ENCODE results near the gene GABPB2. TPM values are rescaled to one million over a fixed set of nuclear protein-coding genes. Genes with fewer than 3 reads are reported as not detected.

The GABPB2 gene
- polyA plus RNA-seq, 1 of the 3 experiments (the other 2 are of a cell fraction), result 2.4 TPM

DNA sequence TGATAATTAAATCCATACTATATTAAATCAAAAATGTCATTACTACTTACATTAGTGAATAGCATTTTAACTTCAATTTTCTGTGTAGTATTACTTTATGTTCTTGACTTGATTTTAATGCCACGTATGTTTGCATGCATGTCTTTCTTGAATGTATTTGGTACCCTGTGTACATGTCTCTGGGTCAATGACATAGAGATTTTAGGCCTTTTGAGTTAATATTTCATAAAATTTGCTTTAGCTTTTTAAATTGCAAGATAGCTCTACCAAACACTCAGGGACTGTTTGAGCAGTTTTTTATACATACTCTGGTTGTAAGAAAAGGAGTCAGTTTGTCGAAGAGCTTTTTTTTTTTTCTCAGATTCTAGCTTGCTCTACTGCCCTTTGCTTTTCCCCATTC lies 8.9 kb upstream of the GABPB2 start:
- H3K4me2 ChIP-seq, result peak overlapping the region; percentile 91
- TF ChIP-seq RFX5 (IDR thresholded peaks at IDR 0.05; ENCODE audit: low read length) (no peak), RCOR1 (IDR thresholded peaks at IDR 0.05; ENCODE audit: low read length) (no peak), SMC3 (IDR thresholded peaks at IDR 0.05; ENCODE audit: low read depth, low read length) (no peak)
- H3K9me3 ChIP-seq, result no peaks in the 10 kb centered on the region
- CTCF ChIA-PET, result interaction anchor here (1.0 to 7.4 kb wide), 7 partner anchors 10 to 114 kb away, joined by 3 to 67 read pairs (median 4); partner anchors contain the start of genes C1orf56, GABPB2 and TMOD4
- H4K20me1 ChIP-seq (ENCODE audit: insufficient read depth), result peaks cover 46% of the 10 kb centered on the region
- H2AFZ ChIP-seq (ENCODE audit: low read depth), result no peak overlapping the region
- peaks cover 100% of the 10 kb centered on the region for H3K79me2 ChIP-seq (ENCODE audit: insufficient read depth)
- POLR2A ChIA-PET, result interaction anchor here (1.1 to 1.2 kb wide), 2 partner anchors 10 to 14 kb away, joined by 3 to 5 read pairs; partner anchors contain the start of gene C1orf56
- H3K9ac ChIP-seq, result peak overlapping the region; percentile 93
- H3K27me3 ChIP-seq (ENCODE audit: insufficient read depth), result no peaks in the 10 kb centered on the region
- peaks cover 21 to 24% of the 10 kb centered on the region in 2 experiments for H3K4me1 ChIP-seq (ENCODE audit: control insufficient read depth in 1 of 2, insufficient read depth in 2 of 2, low read depth in 1 of 2, low read length in 1 of 2)
- peak overlapping the region; percentile 79 to 81 for H3K4me3 ChIP-seq (ENCODE audit: low read depth in 2 of 2, low read length in 1 of 2)
- 24% methylated on average over 2 of the region's 2 CpGs for WGBS (ENCODE audit: low lambda C conversion rate)
- no peak for DNase-seq
- H3K27ac ChIP-seq (ENCODE audit: low read depth in 2 of 2, low read length in 1 of 2), result peak overlapping the region; percentile 99
- peaks cover 28% of the 10 kb centered on the region for H3F3A ChIP-seq (replicated peaks; ENCODE audit: insufficient read depth)
- peaks cover 1 to 17% of the 10 kb centered on the region in 2 experiments for H3K36me3 ChIP-seq (replicated peaks in 1 of 2; ENCODE audit: control insufficient read depth in 1 of 2, insufficient read depth in 2 of 2, low read length in 1 of 2)
- H3K9me2 ChIP-seq, result no peaks in the 10 kb centered on the region

DNA sequence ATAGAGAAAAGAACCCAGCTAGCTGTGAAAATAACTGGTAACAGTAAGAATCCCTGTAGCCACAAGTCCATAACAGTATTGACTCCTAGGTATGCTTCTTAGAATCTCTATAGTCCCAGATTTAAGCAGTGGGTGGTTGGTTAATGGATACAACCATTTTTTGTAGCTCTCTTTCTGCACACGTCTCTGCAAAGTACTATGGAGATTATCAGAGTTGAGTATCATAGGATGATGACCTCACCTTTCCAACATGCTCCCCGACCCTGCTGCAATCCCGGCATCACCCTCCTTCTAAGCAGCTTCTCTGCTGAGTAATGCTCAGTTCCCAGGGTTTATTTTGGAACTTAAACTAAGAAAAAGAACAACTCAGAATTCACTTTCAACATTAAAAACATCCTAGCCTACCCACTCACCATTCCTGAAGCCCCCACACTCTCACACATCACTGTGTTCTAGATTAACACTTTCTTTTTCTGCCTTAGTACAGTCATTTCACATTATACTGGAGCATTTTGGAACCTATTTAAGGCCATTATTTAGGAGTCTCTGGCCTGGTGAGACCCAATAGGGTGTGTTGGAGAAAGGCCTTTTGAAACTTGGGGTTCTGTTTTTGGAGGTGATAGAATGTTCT lies 7.7 kb upstream of the GABPB2 start:
- DNase-seq, result peak; percentile 48
- H3K27me3 ChIP-seq (ENCODE audit: insufficient read depth), result no peaks in the 10 kb centered on the region
- H3K9ac ChIP-seq, result peak overlapping the region; percentile 93
- ChIA-PET CTCF (interaction anchor here (1.0 to 7.4 kb wide), 6 partner anchors 9 to 113 kb away, joined by 3 to 67 read pairs (median 4); partner anchors contain the start of genes C1orf56, GABPB2 and TMOD4), POLR2A (interaction anchor here (1.1 to 1.2 kb wide), 2 partner anchors 9 to 15 kb away, joined by 3 to 5 read pairs; partner anchors contain the start of gene C1orf56)
- peaks cover 42% of the 10 kb centered on the region for H4K20me1 ChIP-seq (ENCODE audit: insufficient read depth)
- peaks cover 38% of the 10 kb centered on the region for H3F3A ChIP-seq (replicated peaks; ENCODE audit: insufficient read depth)
- peak overlapping the region; percentile 2 to 79; a peak in 3 of 4 replicates for H3K4me3 ChIP-seq (ENCODE audit: low read depth in 2 of 2, low read length in 1 of 2)
- H3K4me2 ChIP-seq, result peak overlapping the region; percentile 91
- 15% methylated on average over 3 of the region's 3 CpGs for WGBS (ENCODE audit: low lambda C conversion rate)
- peaks cover 100% of the 10 kb centered on the region for H3K79me2 ChIP-seq (ENCODE audit: insufficient read depth)
- peaks cover 10 to 26% of the 10 kb centered on the region in 2 experiments for H3K36me3 ChIP-seq (replicated peaks in 1 of 2; ENCODE audit: control insufficient read depth in 1 of 2, insufficient read depth in 2 of 2, low read length in 1 of 2)
- H3K27ac ChIP-seq (ENCODE audit: low read depth in 2 of 2, low read length in 1 of 2), result peak overlapping the region; percentile 67 to 99
- no peak overlapping the region for H2AFZ ChIP-seq (ENCODE audit: low read depth)
- no peaks in the 10 kb centered on the region for H3K9me3 ChIP-seq
- H3K4me1 ChIP-seq (ENCODE audit: control insufficient read depth in 1 of 2, insufficient read depth in 2 of 2, low read depth in 1 of 2, low read length in 1 of 2), result peaks cover 13 to 18% of the 10 kb centered on the region in 2 experiments
- H3K9me2 ChIP-seq, result no peaks in the 10 kb centered on the region
- TF ChIP-seq, protein P1, sequence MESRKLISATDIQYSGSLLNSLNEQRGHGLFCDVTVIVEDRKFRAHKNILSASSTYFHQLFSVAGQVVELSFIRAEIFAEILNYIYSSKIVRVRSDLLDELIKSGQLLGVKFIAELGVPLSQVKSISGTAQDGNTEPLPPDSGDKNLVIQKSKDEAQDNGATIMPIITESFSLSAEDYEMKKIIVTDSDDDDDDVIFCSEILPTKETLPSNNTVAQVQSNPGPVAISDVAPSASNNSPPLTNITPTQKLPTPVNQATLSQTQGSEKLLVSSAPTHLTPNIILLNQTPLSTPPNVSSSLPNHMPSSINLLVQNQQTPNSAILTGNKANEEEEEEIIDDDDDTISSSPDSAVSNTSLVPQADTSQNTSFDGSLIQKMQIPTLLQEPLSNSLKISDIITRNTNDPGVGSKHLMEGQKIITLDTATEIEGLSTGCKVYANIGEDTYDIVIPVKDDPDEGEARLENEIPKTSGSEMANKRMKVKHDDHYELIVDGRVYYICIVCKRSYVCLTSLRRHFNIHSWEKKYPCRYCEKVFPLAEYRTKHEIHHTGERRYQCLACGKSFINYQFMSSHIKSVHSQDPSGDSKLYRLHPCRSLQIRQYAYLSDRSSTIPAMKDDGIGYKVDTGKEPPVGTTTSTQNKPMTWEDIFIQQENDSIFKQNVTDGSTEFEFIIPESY (IDR thresholded peaks at IDR 0.05; ENCODE audit: borderline replicate concordance, low read depth), result no peak
- TF ChIP-seq RXRA (IDR thresholded peaks at IDR 0.05; ENCODE audit: borderline replicate concordance, low read depth), result no peak
- no peak for TF ChIP-seq CHD2 (IDR thresholded peaks at IDR 0.05; ENCODE audit: low read length, partially characterized antibody)
- TF ChIP-seq, protein P2, sequence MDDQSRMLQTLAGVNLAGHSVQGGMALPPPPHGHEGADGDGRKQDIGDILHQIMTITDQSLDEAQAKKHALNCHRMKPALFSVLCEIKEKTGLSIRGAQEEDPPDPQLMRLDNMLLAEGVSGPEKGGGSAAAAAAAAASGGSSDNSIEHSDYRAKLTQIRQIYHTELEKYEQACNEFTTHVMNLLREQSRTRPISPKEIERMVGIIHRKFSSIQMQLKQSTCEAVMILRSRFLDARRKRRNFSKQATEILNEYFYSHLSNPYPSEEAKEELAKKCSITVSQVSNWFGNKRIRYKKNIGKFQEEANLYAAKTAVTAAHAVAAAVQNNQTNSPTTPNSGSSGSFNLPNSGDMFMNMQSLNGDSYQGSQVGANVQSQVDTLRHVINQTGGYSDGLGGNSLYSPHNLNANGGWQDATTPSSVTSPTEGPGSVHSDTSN (IDR thresholded peaks at IDR 0.05), result no peak
- no peak for TF ChIP-seq MEF2A (IDR thresholded peaks at IDR 0.05; ENCODE audit: borderline replicate concordance, low read depth)
- TF ChIP-seq EP300 (IDR thresholded peaks at IDR 0.05; ENCODE audit: borderline replicate concordance in 1 of 2, low read depth in 1 of 2, low read length in 1 of 2), result no peak
- no peak for TF ChIP-seq SMC3 (IDR thresholded peaks at IDR 0.05; ENCODE audit: low read depth, low read length)
- no peak for TF ChIP-seq RAD21 (IDR thresholded peaks at IDR 0.05; ENCODE audit: low read length)
- no peak for TF ChIP-seq GATA2 (CRISPR knock-in tag; IDR thresholded peaks at IDR 0.05)
- no peak for TF ChIP-seq ELF1 (IDR thresholded peaks at IDR 0.05)
- TF ChIP-seq GABPA (IDR thresholded peaks at IDR 0.05; ENCODE audit: low read depth), result no peak
- TF ChIP-seq RFX5 (IDR thresholded peaks at IDR 0.05; ENCODE audit: low read length), result no peak
- TF ChIP-seq, protein P3, sequence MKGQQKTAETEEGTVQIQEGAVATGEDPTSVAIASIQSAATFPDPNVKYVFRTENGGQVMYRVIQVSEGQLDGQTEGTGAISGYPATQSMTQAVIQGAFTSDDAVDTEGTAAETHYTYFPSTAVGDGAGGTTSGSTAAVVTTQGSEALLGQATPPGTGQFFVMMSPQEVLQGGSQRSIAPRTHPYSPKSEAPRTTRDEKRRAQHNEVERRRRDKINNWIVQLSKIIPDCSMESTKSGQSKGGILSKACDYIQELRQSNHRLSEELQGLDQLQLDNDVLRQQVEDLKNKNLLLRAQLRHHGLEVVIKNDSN (IDR thresholded peaks at IDR 0.05; ENCODE audit: borderline replicate concordance, low read depth), result no peak
- TF ChIP-seq EZH2phosphoT487 (IDR thresholded peaks at IDR 0.05; ENCODE audit: borderline replicate concordance, low read depth), result no peak
- TF ChIP-seq, protein P4, sequence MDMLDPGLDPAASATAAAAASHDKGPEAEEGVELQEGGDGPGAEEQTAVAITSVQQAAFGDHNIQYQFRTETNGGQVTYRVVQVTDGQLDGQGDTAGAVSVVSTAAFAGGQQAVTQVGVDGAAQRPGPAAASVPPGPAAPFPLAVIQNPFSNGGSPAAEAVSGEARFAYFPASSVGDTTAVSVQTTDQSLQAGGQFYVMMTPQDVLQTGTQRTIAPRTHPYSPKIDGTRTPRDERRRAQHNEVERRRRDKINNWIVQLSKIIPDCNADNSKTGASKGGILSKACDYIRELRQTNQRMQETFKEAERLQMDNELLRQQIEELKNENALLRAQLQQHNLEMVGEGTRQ (IDR thresholded peaks at IDR 0.05; ENCODE audit: borderline replicate concordance, low read depth, low read length), result no peak
- TF ChIP-seq TCF12 (IDR thresholded peaks at IDR 0.05), result peak; percentile 34; the same call in 1 of the 2 replicates
- TF ChIP-seq NFIC (IDR thresholded peaks at IDR 0.05; ENCODE audit: borderline replicate concordance), result peak; percentile 5; the same call in 1 of the 2 replicates
- no peak for TF ChIP-seq NRF1 (IDR thresholded peaks at IDR 0.05; ENCODE audit: low read depth, low read length)
- TF ChIP-seq MXI1 (IDR thresholded peaks at IDR 0.05; ENCODE audit: low read depth, low read length), result no peak
- TF ChIP-seq FOXJ3 (CRISPR knock-in tag; IDR thresholded peaks at IDR 0.05), result no peak

Data from SK-N-SH (cell line).